Karpas-422 (cell line): ENCODE results near the gene ARHGEF40. TPM values are rescaled to one million over a fixed set of nuclear protein-coding genes. Genes with fewer than 3 reads are reported as not detected.

Experiments
- DNase-seq: peaks from one replicate; pipeline ENCODE4 v3.0.0-alpha.2; 2015
- H2AFZ ChIP-seq: fragments of 200-600 bp; sonication (generic); 2 replicates; pipeline ENCODE4 v1.6.1; 2014; ENCODE audit warnings: antibody characterized with exemption, low read length, mixed read lengths
- H3K27ac ChIP-seq: fragments of 200-600 bp; sonication (generic); 2 replicates; pipeline ENCODE4 v1.5.1; 2014; ENCODE audit warnings: mild to moderate bottlenecking, low read length, moderate library complexity
- H3K27me3 ChIP-seq: fragments of 200-600 bp; sonication (generic); 2 replicates; pipeline ENCODE4 v1.6.1; 2014; ENCODE audit warnings: low read length, mixed read lengths
- H3K36me3 ChIP-seq: fragments of 200-600 bp; sonication (generic); 2 replicates; pipeline ENCODE4 v1.6.1; 2014; ENCODE audit warnings: low read length, mixed read lengths; ENCODE audit not compliant: insufficient read depth
- H3K4me1 ChIP-seq: fragments of 200-600 bp; sonication (generic); 2 replicates; pipeline ENCODE4 v1.6.1; 2014; ENCODE audit warnings: mild to moderate bottlenecking, low read length, mixed read lengths
- H3K4me2 ChIP-seq: fragments of 200-600 bp; sonication (generic); 2 replicates; pipeline ENCODE4 v1.6.1; 2014; ENCODE audit warnings: low read length, low read depth, mild to moderate bottlenecking; ENCODE audit not compliant: poor library complexity, severe bottlenecking
- H3K4me3 ChIP-seq: fragments of 200-600 bp; sonication (generic); 2 replicates; pipeline ENCODE4 v1.5.1; 2014; ENCODE audit warnings: mild to moderate bottlenecking, antibody characterized with exemption, low read length, mixed read lengths
- H3K79me2 ChIP-seq: fragments of 200-600 bp; sonication (generic); 2 replicates; pipeline ENCODE4 v1.6.1; 2014; ENCODE audit warnings: mild to moderate bottlenecking, low read length, mixed read lengths
- H3K9ac ChIP-seq: fragments of 200-600 bp; sonication (generic); 2 replicates; pipeline ENCODE4 v1.6.0; 2014; ENCODE audit warnings: low read length
- H3K9me2 ChIP-seq: fragments of 200-600 bp; sonication (generic), shearing (Covaris generic); replicated peaks from 2 replicates; pipeline ENCODE4 v1.6.0; 2014; ENCODE audit warnings: mild to moderate bottlenecking, low read length, moderate library complexity; ENCODE audit not compliant: insufficient read depth
- H3K9me3 ChIP-seq: fragments of 300-700, 200-600 bp; sonication (generic); 2 replicates; pipeline ENCODE4 v1.6.1; 2014; ENCODE audit warnings: low read length, mixed read lengths
- H4K20me1 ChIP-seq: fragments of 200-600 bp; sonication (generic); 2 replicates; pipeline ENCODE4 v1.6.1; 2014; ENCODE audit warnings: mild to moderate bottlenecking, antibody characterized with exemption, low read length, low read depth; ENCODE audit not compliant: insufficient read depth
- total RNA-seq: library from RNA; depleted of rRNA; stranded (reverse); fragments of >200 nt; shearing (Covaris generic); gene quantifications from 2 replicates; pipeline ENCODE4 v1.2.3, GENCODE V29; 2014; ENCODE audit warnings: low replicate concordance

The ARHGEF40 gene
- total RNA-seq, 1 experiment from 2014 or later, result 2.2 TPM

DNA sequence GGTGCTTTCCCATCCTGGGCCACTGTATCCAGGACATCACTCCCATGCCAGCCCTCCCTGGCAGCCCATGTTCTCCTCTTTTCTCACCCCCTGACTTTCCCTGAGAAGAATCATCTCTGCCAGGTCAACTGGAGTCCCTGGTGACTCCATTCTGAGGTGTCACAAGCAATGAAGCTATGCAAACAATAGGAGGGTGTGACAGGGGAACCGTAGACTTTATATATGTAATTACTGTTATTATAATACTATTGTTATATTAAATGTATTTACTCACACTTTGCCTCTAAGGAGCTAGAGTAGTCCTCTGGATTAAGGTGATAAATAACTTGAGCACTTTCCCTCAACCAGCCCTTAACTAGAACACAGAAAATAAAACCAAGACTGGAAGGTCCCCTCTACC, 19.2 kb downstream of the ARHGEF40 start:
- H3K4me2 ChIP-seq, result no peak overlapping the region
- 0 out of 2 replicates have a peak, but pooled peaks cover 3% of the 10 kb centered on the region for H3K4me1 ChIP-seq
- H3K36me3 ChIP-seq, result no peaks in the 10 kb centered on the region
- H3K27ac ChIP-seq, result no peak overlapping the region
- H3K9ac ChIP-seq, result no peak overlapping the region
- H3K9me3 ChIP-seq, result no peaks in the 10 kb centered on the region
- H3K9me2 ChIP-seq, result no peaks in the 10 kb centered on the region
- no peak overlapping the region for H3K4me3 ChIP-seq
- peaks cover 6% of the 10 kb centered on the region; the same call in 1 of the 2 replicates for H4K20me1 ChIP-seq
- no peak overlapping the region for H2AFZ ChIP-seq
- H3K79me2 ChIP-seq, result no peaks in the 10 kb centered on the region
- H3K27me3 ChIP-seq, result no peaks in the 10 kb centered on the region
- DNase-seq, result no peak

DNA sequence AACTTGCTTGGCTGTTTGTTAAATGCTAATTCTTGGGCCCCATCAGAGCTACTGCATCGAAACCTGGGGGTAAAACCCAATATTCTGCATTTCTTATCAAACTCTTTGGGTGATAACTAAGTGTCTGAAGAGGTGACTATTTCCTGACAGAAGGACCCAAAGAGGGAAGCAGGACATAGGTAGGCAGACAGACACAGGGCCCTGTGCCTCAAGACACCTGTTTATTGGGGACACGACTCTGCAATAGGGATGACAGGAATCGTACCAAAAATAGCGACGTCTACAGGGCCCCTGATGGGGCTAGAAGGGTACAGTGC, 19.7 kb downstream of the ARHGEF40 start:
- H4K20me1 ChIP-seq, result peaks cover 6% of the 10 kb centered on the region; the same call in 1 of the 2 replicates
- H3K79me2 ChIP-seq, result no peaks in the 10 kb centered on the region
- H3K36me3 ChIP-seq, result no peaks in the 10 kb centered on the region
- H2AFZ ChIP-seq, result no peak overlapping the region
- no peak overlapping the region for H3K9ac ChIP-seq
- H3K27me3 ChIP-seq, result no peaks in the 10 kb centered on the region
- 0 out of 2 replicates have a peak, but pooled peaks cover 3% of the 10 kb centered on the region for H3K4me1 ChIP-seq
- no peaks in the 10 kb centered on the region for H3K9me3 ChIP-seq
- DNase-seq, result no peak
- H3K4me3 ChIP-seq, result no peak overlapping the region
- H3K27ac ChIP-seq, result no peak overlapping the region
- no peak overlapping the region for H3K4me2 ChIP-seq
- H3K9me2 ChIP-seq, result no peaks in the 10 kb centered on the region

DNA sequence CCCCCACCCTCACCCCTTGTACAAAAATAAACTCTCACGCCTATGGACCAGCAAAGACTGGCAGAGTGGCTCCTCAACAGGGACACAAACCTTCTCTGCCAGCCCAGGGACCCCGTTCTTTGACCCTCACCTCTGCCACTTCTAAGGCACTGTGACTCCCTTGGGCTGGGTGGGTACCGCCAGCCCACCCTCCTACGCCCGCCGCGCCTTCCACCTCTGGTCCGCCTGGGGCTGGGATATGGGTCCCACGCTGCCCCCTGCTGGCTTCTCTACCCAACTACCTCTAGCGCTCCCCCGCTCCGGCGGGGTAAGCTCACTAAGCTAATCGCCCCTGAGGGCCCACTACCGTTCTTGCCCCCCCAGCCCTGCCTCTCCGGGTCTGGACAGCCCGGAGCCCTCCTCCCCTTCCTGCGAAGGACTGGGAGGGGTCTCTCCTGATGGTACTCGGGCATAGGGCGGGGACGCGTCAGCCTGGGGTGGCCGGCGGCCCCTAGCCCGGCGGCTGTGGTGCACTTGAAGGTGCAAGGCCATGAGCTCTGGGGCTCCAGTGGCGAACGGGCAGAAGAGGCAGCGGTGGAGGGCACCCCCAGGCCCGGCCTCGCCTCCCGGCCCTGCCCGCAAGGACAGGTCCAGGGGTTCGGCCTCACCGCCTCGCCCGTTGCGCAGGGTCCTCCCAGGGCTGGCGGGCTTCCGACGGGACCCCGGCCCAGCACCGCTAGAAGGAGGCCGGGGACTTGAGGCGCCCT, 20.3 kb downstream of the ARHGEF40 start:
- DNase-seq, result peak; percentile 66
- H3K27me3 ChIP-seq, result no peaks in the 10 kb centered on the region
- no peaks in the 10 kb centered on the region for H3K9me2 ChIP-seq

DNA sequence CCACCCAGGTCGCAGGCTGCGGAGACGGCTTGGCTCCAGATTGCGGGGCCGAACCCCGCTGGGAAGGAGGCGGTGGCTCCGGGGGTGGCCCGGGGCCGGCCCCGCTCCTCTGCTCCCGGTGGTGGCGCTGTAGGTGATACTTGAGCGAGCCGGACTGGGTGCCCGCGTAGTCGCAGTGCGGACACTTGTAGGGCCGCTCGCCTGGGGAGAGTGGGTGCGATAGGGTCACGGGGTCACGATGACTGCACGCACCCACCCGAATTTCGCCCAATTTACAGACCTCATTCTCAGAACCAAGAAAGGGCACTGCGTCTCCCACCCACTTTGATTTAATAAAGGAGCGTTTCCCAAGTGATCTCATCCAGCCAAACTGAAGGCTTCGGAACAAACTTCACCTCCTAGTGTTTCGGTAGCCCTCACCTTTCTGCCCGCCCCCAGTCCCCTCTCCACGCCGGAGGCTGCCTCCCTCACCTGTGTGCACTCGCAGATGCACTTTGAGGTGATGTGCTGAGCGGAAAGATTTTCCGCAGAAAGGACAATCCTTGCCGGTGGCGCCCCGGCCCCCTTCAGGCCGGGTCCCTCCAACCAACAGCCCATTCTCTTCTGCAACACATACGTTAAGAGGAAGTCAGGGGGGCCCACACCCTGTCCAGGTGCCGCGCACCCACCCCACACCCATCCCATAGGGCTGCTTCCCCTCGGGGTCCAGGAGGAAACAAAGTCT, 21.0 kb downstream of the ARHGEF40 start:
- H3K9me2 ChIP-seq, result no peaks in the 10 kb centered on the region
- no peak overlapping the region for H3K9ac ChIP-seq
- DNase-seq, result no peak
- 0 out of 2 replicates have a peak, but pooled peaks cover 3% of the 10 kb centered on the region for H3K4me1 ChIP-seq
- H3K9me3 ChIP-seq, result no peaks in the 10 kb centered on the region
- no peaks in the 10 kb centered on the region for H3K79me2 ChIP-seq
- peaks cover 6% of the 10 kb centered on the region; the same call in 1 of the 2 replicates for H4K20me1 ChIP-seq
- H3K27me3 ChIP-seq, result no peaks in the 10 kb centered on the region
- H3K36me3 ChIP-seq, result no peaks in the 10 kb centered on the region
- no peak overlapping the region for H3K4me2 ChIP-seq
- H3K4me3 ChIP-seq, result no peak overlapping the region
- no peak overlapping the region for H2AFZ ChIP-seq
- H3K27ac ChIP-seq, result no peak overlapping the region

More for the DNA sequence above, 20.3 kb downstream of the ARHGEF40 start:
- H3K4me3 ChIP-seq, result no peak overlapping the region
- H3K27ac ChIP-seq, result no peak overlapping the region
- no peaks in the 10 kb centered on the region for H3K9me3 ChIP-seq
- H3K4me1 ChIP-seq, result 0 out of 2 replicates have a peak, but pooled peaks cover 3% of the 10 kb centered on the region
- peaks cover 6% of the 10 kb centered on the region; the same call in 1 of the 2 replicates for H4K20me1 ChIP-seq
- no peaks in the 10 kb centered on the region for H3K36me3 ChIP-seq
- H3K79me2 ChIP-seq, result no peaks in the 10 kb centered on the region
- H2AFZ ChIP-seq, result no peak overlapping the region
- H3K9ac ChIP-seq, result no peak overlapping the region
- no peak overlapping the region for H3K4me2 ChIP-seq

DNA sequence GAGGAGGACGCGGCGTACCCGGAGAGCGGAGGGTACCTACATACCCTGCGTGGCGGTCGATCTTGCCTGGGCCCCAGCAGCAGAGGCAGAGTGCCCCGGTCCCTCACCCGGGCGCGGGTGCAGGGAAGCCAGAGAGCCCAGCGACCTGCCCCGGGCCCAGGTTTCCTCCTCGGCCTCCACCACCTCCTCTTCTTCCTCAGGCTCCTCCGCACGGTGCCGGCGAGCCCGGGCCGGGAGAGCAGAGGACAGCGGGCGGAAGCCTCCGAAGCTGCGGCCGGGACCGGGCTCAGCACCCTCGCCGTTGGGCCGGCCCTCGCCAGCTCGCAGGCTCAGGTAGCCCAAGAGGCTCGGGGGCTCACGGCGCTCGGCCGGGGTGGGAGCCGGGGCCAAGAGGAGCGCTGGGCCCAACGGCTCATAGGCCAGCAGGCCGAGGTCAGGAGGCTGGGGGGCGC, 21.7 kb downstream of the ARHGEF40 start:
- H4K20me1 ChIP-seq, result peaks cover 6% of the 10 kb centered on the region; the same call in 1 of the 2 replicates
- no peaks in the 10 kb centered on the region for H3K9me2 ChIP-seq
- no peak overlapping the region for H3K4me2 ChIP-seq
- 0 out of 2 replicates have a peak, but pooled peaks cover 3% of the 10 kb centered on the region for H3K4me1 ChIP-seq
- H3K9me3 ChIP-seq, result no peaks in the 10 kb centered on the region
- no peaks in the 10 kb centered on the region for H3K27me3 ChIP-seq
- H3K27ac ChIP-seq, result no peak overlapping the region
- DNase-seq, result no peak
- H3K4me3 ChIP-seq, result no peak overlapping the region
- no peaks in the 10 kb centered on the region for H3K36me3 ChIP-seq
- H3K9ac ChIP-seq, result no peak overlapping the region
- H3K79me2 ChIP-seq, result no peaks in the 10 kb centered on the region
- H2AFZ ChIP-seq, result no peak overlapping the region

DNA sequence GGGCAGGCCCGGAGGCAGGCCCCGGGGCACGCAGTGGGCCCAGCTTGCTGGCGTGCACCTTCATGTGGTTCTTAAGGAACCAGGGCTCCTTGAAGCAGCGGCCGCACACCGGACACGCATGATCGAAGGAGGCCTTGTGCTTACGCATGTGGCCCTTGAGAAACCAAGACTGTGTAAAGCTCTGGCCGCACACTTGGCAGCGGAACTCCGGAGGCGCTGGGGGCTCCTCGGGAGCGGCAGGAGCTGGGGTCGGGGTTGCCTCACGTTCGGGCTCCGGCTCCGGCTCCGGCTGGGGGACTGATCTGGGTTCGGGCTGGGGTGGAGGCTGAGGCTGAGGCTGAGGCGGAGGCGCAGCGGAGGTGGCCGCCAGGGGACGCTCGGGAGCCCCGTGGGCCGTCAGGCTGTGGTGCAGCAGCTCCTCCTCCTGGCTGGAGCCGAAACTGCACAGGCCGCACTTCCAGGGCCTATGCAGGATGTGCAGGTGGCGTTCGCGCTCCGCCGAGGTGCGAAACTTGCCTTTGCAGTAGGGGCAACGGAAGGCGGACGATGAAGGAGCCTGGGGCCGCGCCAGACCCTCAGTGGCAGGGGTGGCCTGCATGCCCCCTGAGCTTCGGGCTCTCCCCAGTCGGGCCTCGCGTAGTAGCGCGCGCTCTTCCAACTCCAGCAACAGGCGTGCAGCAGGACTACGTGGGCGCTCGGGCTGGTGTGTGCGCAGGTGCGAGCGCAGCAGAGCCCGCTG, 22.3 kb downstream of the ARHGEF40 start:
- Histone ChIP-seq H3K9me2 (no peaks in the 10 kb centered on the region), H3K4me2 (no peak overlapping the region), H3K79me2 (no peaks in the 10 kb centered on the region), H3K36me3 (no peaks in the 10 kb centered on the region), H3K4me3 (no peak overlapping the region), H3K27me3 (no peaks in the 10 kb centered on the region), H3K27ac (no peak overlapping the region), H4K20me1 (peaks cover 6% of the 10 kb centered on the region; the same call in 1 of the 2 replicates), H3K9ac (no peak overlapping the region), H2AFZ (no peak overlapping the region), H3K9me3 (no peaks in the 10 kb centered on the region), H3K4me1 (0 out of 2 replicates have a peak, but pooled peaks cover 3% of the 10 kb centered on the region)
- DNase-seq, result peak; percentile 95

DNA sequence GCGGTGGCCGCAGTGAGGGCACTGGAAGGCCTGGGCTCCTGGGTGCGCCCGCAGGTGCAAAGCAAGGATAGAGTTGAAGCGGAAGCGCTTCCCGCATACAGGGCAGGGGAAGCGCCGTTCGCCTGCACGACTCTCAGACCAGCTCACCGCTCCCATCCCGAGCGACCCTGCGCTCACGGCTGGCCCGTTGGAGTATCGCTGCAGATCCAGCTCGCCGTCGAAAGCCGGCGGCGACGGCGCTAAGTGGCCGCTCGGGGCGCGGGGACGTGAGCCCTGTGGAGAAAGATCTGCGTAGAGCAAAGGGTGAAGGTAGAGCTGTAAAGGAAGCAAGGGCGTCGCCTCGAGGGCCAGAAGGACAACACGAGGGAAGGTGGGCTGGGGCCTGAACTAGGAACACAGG, 22.9 kb downstream of the ARHGEF40 start:
- H3K4me1 ChIP-seq, result no peaks in the 10 kb centered on the region
- H3K27me3 ChIP-seq, result no peaks in the 10 kb centered on the region
- no peaks in the 10 kb centered on the region for H3K9me2 ChIP-seq
- H3K9me3 ChIP-seq, result no peaks in the 10 kb centered on the region
- H3K36me3 ChIP-seq, result no peaks in the 10 kb centered on the region
- peaks cover 6% of the 10 kb centered on the region; the same call in 1 of the 2 replicates for H4K20me1 ChIP-seq
- no peak for DNase-seq
- H2AFZ ChIP-seq, result no peak overlapping the region
- H3K4me2 ChIP-seq, result no peak overlapping the region
- H3K79me2 ChIP-seq, result no peaks in the 10 kb centered on the region
- no peak overlapping the region for H3K27ac ChIP-seq
- no peak overlapping the region for H3K9ac ChIP-seq
- no peak overlapping the region for H3K4me3 ChIP-seq
